CD4-positive, alpha-beta T cell (primary cell): ENCODE measurements around the gene PARD6B. TPM values are rescaled to one million over a fixed set of nuclear protein-coding genes. Genes with fewer than 3 reads are reported as not detected.

ENCODE experiments used
- ATAC-seq: fragments of 200-7000 bp; cut with Tn5 transposase; one replicate; pipeline ENCODE4 v1.10.0; 2022; ENCODE audit warnings: mild to moderate bottlenecking; ENCODE audit not compliant: poor library complexity
- CTCF ChIA-PET: fragments of 350-600 bp; sonication (Branson Sonifier 250); formaldehyde crosslinking; loops from one replicate; lab custom pipeline; 2021; ENCODE audit warnings: antibody characterized with exemption, inconsistent platforms; lab: Charles Lee
- POLR2A ChIA-PET: fragments of 350-600 bp; sonication (Branson Sonifier 250); formaldehyde crosslinking; loops from one replicate; lab custom pipeline; 2021; ENCODE audit warnings: antibody characterized with exemption, inconsistent platforms; lab: Charles Lee
- DNase-seq, 14 experiments: peaks; one replicate each; pipeline ENCODE4 v3.0.0-alpha.2; 2013 to 2020; ENCODE audit warnings: mixed read lengths in 2 of 14
- H3K27ac ChIP-seq, 2 donors: one replicate each; pipeline versions ENCODE4 v1.5.1 to v1.7.0; 2013; ENCODE audit warnings: low read length in 2 of 2, low read depth in 1 of 2, mild to moderate bottlenecking in 1 of 2
- H3K27me3 ChIP-seq, 2 experiments: 1 replicate in 1 of 2; 2 replicates in 1 of 2; pipeline versions ENCODE4 v1.6.1 to v1.7.0; 2013; ENCODE audit warnings: low read length in 2 of 2, control low read depth in 1 of 2, mild to moderate bottlenecking in 1 of 2, moderate library complexity in 1 of 2; ENCODE audit not compliant: insufficient read depth in 2 of 2, control insufficient read depth in 1 of 2
- H3K36me3 ChIP-seq: one replicate; pipeline ENCODE4 v1.6.1; 2013; ENCODE audit warnings: low read length, control low read depth; ENCODE audit not compliant: insufficient read depth
- H3K4me1 ChIP-seq: one replicate; pipeline ENCODE4 v1.6.1; 2013; ENCODE audit warnings: low read length, control low read depth; ENCODE audit not compliant: insufficient read depth
- H3K4me3 ChIP-seq: one replicate; pipeline ENCODE4 v1.5.1; 2013; ENCODE audit warnings: mild to moderate bottlenecking, low read length, moderate library complexity
- H3K9me3 ChIP-seq, 2 experiments: 1 replicate in 1 of 2; 2 replicates in 1 of 2; pipeline versions ENCODE4 v1.6.1 to v1.7.0; 2013; ENCODE audit warnings: low read length in 2 of 2, mild to moderate bottlenecking in 2 of 2, control low read depth in 1 of 2, moderate library complexity in 1 of 2; ENCODE audit not compliant: control insufficient read depth in 1 of 2, insufficient read depth in 1 of 2
- H3K27ac Mint-ChIP-seq: one replicate; pipeline ENCODE4 v1.8.0; 2020; ENCODE audit warnings: mixed read lengths
- H3K27me3 Mint-ChIP-seq: one replicate; pipeline ENCODE4 v1.8.0; 2021; ENCODE audit warnings: mixed read lengths
- H3K36me3 Mint-ChIP-seq: one replicate; pipeline ENCODE4 v1.8.0; 2021; ENCODE audit warnings: low read depth, mixed read lengths
- H3K4me1 Mint-ChIP-seq: one replicate; pipeline ENCODE4 v1.8.0; 2021; ENCODE audit warnings: low read depth, mixed read lengths
- H3K4me3 Mint-ChIP-seq: one replicate; pipeline ENCODE4 v1.8.0; 2020; ENCODE audit warnings: mild to moderate bottlenecking, mixed read lengths
- H3K9me3 Mint-ChIP-seq: one replicate; pipeline ENCODE4 v1.8.0; 2020; ENCODE audit warnings: mixed read lengths
- CTCF ChIP-seq: fragments of 200-600 bp; IDR thresholded peaks from one replicate; pipeline ENCODE4 v1.8.0; 2022; ENCODE audit warnings: antibody characterized with exemption, mild to moderate bottlenecking
- intact Hi-C, 2 experiments: fragments of 100-400 bp; cut with DNase I in 1 of 2; cut with micrococcal nuclease in 1 of 2; formaldehyde crosslinking; loops; one replicate each; pipeline versions ENCODE4 v1.15.1 to v1.9.0; 2023 to 2025; cut with DNase I, micrococcal nuclease
- total RNA-seq, 174 experiments: library from RNA in 2 of 174; stranded (reverse) in 2 of 174; gene quantifications; one replicate each; pipeline ENCODE4 v1.2.3 and lab custom pipeline; 2021 to 2026

Gene PARD6B
- total RNA-seq, 2 experiments from 2014 or later = 5.6 to 8.2 TPM

DNA sequence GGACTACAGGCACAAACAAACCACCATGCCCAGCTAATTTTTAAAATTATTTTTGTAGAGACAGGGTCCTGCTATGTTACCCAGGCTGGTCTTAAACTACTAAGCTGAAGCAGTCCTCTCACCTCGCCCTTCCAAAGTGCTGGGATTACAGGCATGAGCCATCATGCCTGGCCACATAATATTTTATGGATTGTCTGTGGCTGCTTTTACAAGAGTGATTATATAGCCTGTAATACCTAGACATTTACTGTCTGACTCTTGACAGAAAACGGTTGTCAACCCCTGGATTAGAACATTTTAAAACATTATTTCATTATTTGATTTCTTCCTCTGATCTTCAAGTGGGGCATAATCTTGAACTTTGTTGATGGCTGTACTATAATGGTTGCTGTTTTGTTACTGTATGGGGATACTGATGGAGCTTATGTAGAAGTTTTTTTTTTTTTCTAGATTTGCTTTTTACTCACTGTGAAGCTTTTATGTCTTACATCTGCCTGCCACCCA, 14.3 kb downstream of the PARD6B start:
- H3K9me3 Mint-ChIP-seq = no peaks in the 10 kb centered on the region
- ATAC-seq (no peak), DNase-seq (no peak)
- peaks cover 22% of the 10 kb centered on the region for H3K4me1 Mint-ChIP-seq
- no peak overlapping the region for H3K4me3 ChIP-seq
- peaks cover 8% of the 10 kb centered on the region for H3K36me3 ChIP-seq
- peaks cover 34% of the 10 kb centered on the region for H3K36me3 Mint-ChIP-seq
- no peak overlapping the region for H3K4me3 Mint-ChIP-seq
- no peak overlapping the region for H3K27ac ChIP-seq
- ChIA-PET POLR2A (no interaction called here), CTCF (no interaction called here)
- H3K27ac Mint-ChIP-seq = no peak overlapping the region
- TF ChIP-seq CTCF = no peak
- intact Hi-C loops = no loop called here
- H3K4me1 ChIP-seq = no peaks in the 10 kb centered on the region
- no peaks in the 10 kb centered on the region for H3K27me3 Mint-ChIP-seq
- no peaks in the 10 kb centered on the region for H3K9me3 ChIP-seq
- no peaks in the 10 kb centered on the region for H3K27me3 ChIP-seq

DNA sequence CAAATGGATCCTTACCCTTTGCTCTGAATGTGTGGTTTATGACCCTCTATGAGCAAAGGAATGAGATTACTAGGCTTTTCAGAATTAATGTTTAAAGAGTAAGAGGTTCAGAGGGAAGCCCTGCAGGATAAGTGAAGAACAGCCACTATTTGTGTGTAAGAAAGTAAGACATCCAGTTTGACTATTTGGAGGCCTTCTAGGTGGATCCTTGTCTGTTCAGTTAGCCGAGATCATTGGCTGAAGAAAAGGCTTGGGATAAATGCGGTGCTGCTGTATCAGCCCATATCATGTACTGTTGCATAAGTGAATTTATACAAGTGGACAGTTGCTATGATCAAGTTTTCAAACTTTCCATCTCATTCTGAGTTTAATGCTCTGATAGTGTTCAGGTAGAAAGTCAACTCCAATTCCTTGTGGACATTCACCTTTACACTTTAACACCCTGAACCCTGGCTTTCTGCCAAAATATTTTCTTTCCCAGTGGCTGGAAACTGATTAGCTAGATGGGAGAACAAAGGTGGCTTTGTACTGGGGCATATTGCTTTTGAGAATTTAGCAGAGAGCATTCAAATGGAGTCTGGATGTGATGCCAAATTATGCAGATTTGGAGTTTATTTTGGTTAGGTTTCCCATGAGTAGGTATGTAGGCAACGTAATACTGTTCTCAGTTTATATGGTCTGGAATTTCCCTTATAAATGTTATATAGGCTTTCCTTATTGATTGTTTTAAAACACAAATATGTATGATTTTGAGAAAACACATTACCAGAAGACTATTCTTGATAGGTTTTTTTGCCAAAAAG, 15.0 kb downstream of the PARD6B start:
- intact Hi-C loops = no loop called here

GRCh38 chr20:50747275-50747674, 15.9 kb downstream of the PARD6B start:
- Mint-ChIP-seq H3K9me3 (no peaks in the 10 kb centered on the region), H3K4me3 (no peak overlapping the region), H3K27me3 (no peaks in the 10 kb centered on the region), H3K4me1 (peaks cover 17% of the 10 kb centered on the region), H3K27ac (peak overlapping the region; percentile 51), H3K36me3 (peaks cover 32% of the 10 kb centered on the region)
- DNase-seq (no peak), ATAC-seq (no peak)
- H3K9me3 ChIP-seq = no peaks in the 10 kb centered on the region
- H3K27ac ChIP-seq = no peak overlapping the region
- peaks cover 8% of the 10 kb centered on the region for H3K36me3 ChIP-seq
- H3K27me3 ChIP-seq = no peaks in the 10 kb centered on the region
- H3K4me3 ChIP-seq = no peak overlapping the region
- ChIA-PET CTCF (interaction anchor here (1.6 kb wide), 1 partner anchor 10 kb away, joined by 4 read pairs; no protein-coding TSS in a partner anchor), POLR2A (no interaction called here)
- intact Hi-C loops = no loop called here
- no peak for TF ChIP-seq CTCF
- no peaks in the 10 kb centered on the region for H3K4me1 ChIP-seq

More for the DNA sequence above, 15.0 kb downstream of the PARD6B start:
- H3K4me1 Mint-ChIP-seq = peaks cover 18% of the 10 kb centered on the region
- Histone ChIP-seq H3K36me3 (peaks cover 8% of the 10 kb centered on the region), H3K27me3 (no peaks in the 10 kb centered on the region), H3K4me1 (no peaks in the 10 kb centered on the region), H3K27ac (no peak overlapping the region), H3K9me3 (no peaks in the 10 kb centered on the region), H3K4me3 (no peak overlapping the region)
- H3K36me3 Mint-ChIP-seq = peaks cover 30% of the 10 kb centered on the region
- ATAC-seq (no peak), DNase-seq (no peak)
- ChIA-PET CTCF (interaction anchor here (1.6 kb wide), 1 partner anchor 9 kb away, joined by 4 read pairs; no protein-coding TSS in a partner anchor), POLR2A (no interaction called here)
- H3K9me3 Mint-ChIP-seq = no peaks in the 10 kb centered on the region
- no peak overlapping the region for H3K27ac Mint-ChIP-seq
- H3K4me3 Mint-ChIP-seq = no peak overlapping the region
- no peak for TF ChIP-seq CTCF
- H3K27me3 Mint-ChIP-seq = no peaks in the 10 kb centered on the region
